Loucy (cell line): Measurements from ENCODE around the gene RPIA.

Experiments used
- EZH2phosphoT487 ChIP-seq: fragments of 200-600 bp; IDR thresholded peaks from 2 replicates; pipeline ENCODE4 v1.6.1; 2018; ENCODE audit warnings: antibody characterized with exemption, mild to moderate bottlenecking, moderate library complexity, borderline replicate concordance
- TF ChIP-seq, protein P1 (sequence below): fragments of 200-600 bp; sonication (generic); conservative IDR thresholded peaks from 2 replicates; pipeline ENCODE4 v1.5.1; 2014; ENCODE audit warnings: mild to moderate bottlenecking, antibody characterized with exemption, low read length

DNA sequence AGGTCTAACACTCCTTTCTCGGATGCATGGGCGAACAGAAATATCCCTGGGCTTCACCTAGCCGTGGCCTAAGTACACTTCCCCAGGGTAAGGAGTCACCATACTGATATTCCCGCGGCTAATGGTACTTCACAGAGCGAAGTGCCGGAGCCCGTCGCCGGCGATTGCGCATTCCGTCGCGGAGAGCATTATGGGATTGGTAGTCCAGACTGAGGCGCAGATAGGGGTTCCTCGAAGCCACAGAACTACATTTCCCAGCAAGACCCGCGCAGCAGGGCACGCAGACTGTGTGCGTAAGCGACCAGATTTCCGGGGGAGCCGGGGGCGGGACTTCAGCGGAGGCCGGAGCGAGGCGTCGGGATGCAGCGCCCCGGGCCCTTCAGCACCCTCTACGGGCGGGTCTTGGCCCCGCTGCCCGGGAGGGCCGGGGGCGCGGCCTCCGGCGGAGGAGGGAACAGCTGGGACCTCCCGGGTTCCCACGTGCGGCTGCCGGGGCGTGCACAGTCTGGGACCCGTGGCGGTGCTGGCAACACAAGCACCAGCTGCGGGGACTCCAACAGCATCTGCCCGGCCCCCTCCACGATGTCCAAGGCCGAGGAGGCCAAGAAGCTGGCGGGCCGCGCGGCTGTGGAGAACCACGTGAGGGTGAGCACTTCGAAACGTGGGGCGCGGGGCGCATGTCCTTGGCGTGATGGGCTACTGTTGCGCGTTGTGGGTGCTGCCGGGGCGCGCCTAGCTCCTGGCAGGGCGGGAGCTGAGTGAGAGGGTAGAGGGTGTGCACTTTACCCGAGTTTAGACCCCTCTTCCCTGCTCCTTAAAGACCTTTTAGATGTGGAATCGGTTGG is at the start of gene RPIA:
- TF ChIP-seq, protein P1, sequence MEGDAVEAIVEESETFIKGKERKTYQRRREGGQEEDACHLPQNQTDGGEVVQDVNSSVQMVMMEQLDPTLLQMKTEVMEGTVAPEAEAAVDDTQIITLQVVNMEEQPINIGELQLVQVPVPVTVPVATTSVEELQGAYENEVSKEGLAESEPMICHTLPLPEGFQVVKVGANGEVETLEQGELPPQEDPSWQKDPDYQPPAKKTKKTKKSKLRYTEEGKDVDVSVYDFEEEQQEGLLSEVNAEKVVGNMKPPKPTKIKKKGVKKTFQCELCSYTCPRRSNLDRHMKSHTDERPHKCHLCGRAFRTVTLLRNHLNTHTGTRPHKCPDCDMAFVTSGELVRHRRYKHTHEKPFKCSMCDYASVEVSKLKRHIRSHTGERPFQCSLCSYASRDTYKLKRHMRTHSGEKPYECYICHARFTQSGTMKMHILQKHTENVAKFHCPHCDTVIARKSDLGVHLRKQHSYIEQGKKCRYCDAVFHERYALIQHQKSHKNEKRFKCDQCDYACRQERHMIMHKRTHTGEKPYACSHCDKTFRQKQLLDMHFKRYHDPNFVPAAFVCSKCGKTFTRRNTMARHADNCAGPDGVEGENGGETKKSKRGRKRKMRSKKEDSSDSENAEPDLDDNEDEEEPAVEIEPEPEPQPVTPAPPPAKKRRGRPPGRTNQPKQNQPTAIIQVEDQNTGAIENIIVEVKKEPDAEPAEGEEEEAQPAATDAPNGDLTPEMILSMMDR = peak; percentile 49
- no peak for TF ChIP-seq EZH2phosphoT487
